ENCODE measurements around the gene DVL1.

Gene DVL1

GRCh38 chr1:1333551-1334241, 15.5 kb downstream of the DVL1 start:
- TF ChIP-seq ZBTB7A (IDR thresholded peaks at IDR 0.05; ENCODE audit: low read depth) (no peak), CEBPB (IDR thresholded peaks at IDR 0.05) (no peak), TCF12 (IDR thresholded peaks at IDR 0.05; ENCODE audit: low read depth) (no peak), RAD21 (IDR thresholded peaks at IDR 0.05; ENCODE audit: low read depth) (no peak), REST (IDR thresholded peaks at IDR 0.05; ENCODE audit: low read depth) (no peak), TAF1 (IDR thresholded peaks at IDR 0.05; ENCODE audit: low read depth) (no peak), TEAD4 (IDR thresholded peaks at IDR 0.05) (no peak), FOXM1 (IDR thresholded peaks at IDR 0.05; ENCODE audit: borderline replicate concordance, low read depth) (no peak), CREB1 (IDR thresholded peaks at IDR 0.05; ENCODE audit: low read depth) (no peak), YY1 (IDR thresholded peaks at IDR 0.05; ENCODE audit: low read depth) (no peak), EP300 (IDR thresholded peaks at IDR 0.05; ENCODE audit: borderline replicate concordance) (no peak), MAX (IDR thresholded peaks at IDR 0.05) (no peak), EGR1 (IDR thresholded peaks at IDR 0.05) (no peak), NFIC (IDR thresholded peaks at IDR 0.05) (no peak)
- TF ChIP-seq, protein P1, sequence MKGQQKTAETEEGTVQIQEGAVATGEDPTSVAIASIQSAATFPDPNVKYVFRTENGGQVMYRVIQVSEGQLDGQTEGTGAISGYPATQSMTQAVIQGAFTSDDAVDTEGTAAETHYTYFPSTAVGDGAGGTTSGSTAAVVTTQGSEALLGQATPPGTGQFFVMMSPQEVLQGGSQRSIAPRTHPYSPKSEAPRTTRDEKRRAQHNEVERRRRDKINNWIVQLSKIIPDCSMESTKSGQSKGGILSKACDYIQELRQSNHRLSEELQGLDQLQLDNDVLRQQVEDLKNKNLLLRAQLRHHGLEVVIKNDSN (IDR thresholded peaks at IDR 0.05) = no peak

GRCh38 chr1:1332774-1333480, 16.3 kb downstream of the DVL1 start:
- TF ChIP-seq CEBPB (IDR thresholded peaks at IDR 0.05) (no peak), ZBTB7A (IDR thresholded peaks at IDR 0.05; ENCODE audit: low read depth) (no peak), EGR1 (IDR thresholded peaks at IDR 0.05) (no peak), YY1 (IDR thresholded peaks at IDR 0.05; ENCODE audit: low read depth) (no peak), TCF12 (IDR thresholded peaks at IDR 0.05; ENCODE audit: low read depth) (no peak)

DNA sequence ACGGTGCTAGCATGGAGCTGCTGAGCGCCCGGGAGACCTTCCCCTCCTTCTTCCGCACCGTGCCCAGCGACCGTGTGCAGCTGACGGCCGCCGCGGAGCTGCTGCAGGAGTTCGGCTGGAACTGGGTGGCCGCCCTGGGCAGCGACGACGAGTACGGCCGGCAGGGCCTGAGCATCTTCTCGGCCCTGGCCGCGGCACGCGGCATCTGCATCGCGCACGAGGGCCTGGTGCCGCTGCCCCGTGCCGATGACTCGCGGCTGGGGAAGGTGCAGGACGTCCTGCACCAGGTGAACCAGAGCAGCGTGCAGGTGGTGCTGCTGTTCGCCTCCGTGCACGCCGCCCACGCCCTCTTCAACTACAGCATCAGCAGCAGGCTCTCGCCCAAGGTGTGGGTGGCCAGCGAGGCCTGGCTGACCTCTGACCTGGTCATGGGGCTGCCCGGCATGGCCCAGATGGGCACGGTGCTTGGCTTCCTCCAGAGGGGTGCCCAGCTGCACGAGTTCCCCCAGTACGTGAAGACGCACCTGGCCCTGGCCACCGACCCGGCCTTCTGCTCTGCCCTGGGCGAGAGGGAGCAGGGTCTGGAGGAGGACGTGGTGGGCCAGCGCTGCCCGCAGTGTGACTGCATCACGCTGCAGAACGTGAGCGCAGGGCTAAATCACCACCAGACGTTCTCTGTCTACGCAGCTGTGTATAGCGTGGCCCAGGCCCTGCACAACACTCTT, 17.0 kb downstream of the DVL1 start:
- no peak for TF ChIP-seq RAD21 (IDR thresholded peaks at IDR 0.05; ENCODE audit: low read depth)
- TF ChIP-seq MAX (IDR thresholded peaks at IDR 0.05) = no peak
- TF ChIP-seq TCF12 (IDR thresholded peaks at IDR 0.05; ENCODE audit: low read depth) = no peak
- TF ChIP-seq, protein P1 (IDR thresholded peaks at IDR 0.05) = no peak
- TF ChIP-seq YY1 (IDR thresholded peaks at IDR 0.05; ENCODE audit: low read depth) = no peak
- TF ChIP-seq CEBPB (IDR thresholded peaks at IDR 0.05) = no peak
- no peak for TF ChIP-seq TAF1 (IDR thresholded peaks at IDR 0.05; ENCODE audit: low read depth)
- TF ChIP-seq REST (IDR thresholded peaks at IDR 0.05; ENCODE audit: low read depth) = no peak
- TF ChIP-seq ZBTB7A (IDR thresholded peaks at IDR 0.05; ENCODE audit: low read depth) = no peak
- no peak for TF ChIP-seq EP300 (IDR thresholded peaks at IDR 0.05; ENCODE audit: borderline replicate concordance)
- no peak for TF ChIP-seq FOXM1 (IDR thresholded peaks at IDR 0.05; ENCODE audit: borderline replicate concordance, low read depth)
- no peak for TF ChIP-seq NFIC (IDR thresholded peaks at IDR 0.05)
- TF ChIP-seq EGR1 (IDR thresholded peaks at IDR 0.05) = no peak
- no peak for TF ChIP-seq CREB1 (IDR thresholded peaks at IDR 0.05; ENCODE audit: low read depth)
- no peak for TF ChIP-seq TEAD4 (IDR thresholded peaks at IDR 0.05)

DNA sequence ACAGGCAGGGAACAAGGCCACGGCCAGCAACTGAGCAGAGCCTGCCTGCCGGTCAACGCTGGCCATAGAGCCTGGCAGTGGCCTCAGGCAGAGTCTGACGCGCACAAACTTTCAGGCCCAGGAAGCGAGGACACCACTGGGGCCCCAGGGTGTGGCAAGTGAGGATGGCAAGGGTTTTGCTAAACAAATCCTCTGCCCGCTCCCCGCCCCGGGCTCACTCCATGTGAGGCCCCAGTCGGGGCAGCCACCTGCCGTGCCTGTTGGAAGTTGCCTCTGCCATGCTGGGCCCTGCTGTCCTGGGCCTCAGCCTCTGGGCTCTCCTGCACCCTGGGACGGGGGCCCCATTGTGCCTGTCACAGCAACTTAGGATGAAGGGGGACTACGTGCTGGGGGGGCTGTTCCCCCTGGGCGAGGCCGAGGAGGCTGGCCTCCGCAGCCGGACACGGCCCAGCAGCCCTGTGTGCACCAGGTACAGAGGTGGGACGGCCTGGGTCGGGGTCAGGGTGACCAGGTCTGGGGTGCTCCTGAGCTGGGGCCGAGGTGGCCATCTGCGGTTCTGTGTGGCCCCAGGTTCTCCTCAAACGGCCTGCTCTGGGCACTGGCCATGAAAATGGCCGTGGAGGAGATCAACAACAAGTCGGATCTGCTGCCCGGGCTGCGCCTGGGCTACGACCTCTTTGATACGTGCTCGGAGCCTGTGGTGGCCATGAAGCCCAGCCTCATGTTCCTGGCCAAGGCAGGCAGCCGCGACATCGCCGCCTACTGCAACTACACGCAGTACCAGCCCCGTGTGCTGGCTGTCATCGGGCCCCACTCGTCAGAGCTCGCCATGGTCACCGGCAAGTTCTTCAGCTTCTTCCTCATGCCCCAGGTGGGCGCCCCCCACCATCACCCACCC, 17.9 kb downstream of the DVL1 start, which contains the start of gene TAS1R3:
TAS1R3 (plus strand) TSS at position 213 of the 898 bp plus-strand sequence; CDS start at position 279, 66 bp downstream.
- TF ChIP-seq CEBPB (IDR thresholded peaks at IDR 0.05) (no peak), TCF12 (IDR thresholded peaks at IDR 0.05; ENCODE audit: low read depth) (no peak), FOXM1 (IDR thresholded peaks at IDR 0.05; ENCODE audit: borderline replicate concordance, low read depth) (no peak)

Measured in Ishikawa (cell line).